Heart left ventricle (tissue), 16 donors: ENCODE measurements around the gene CD7. TPM values are rescaled to one million over a fixed set of nuclear protein-coding genes. Genes with fewer than 3 reads are reported as not detected.

Experiments used
- ATAC-seq, 4 donors: fragments of 200-7000 bp; cut with Tn5 transposase; one replicate each; pipeline ENCODE4 v1.9.1; 2020 to 2022; ENCODE audit warnings: moderate library complexity in 4 of 4, mild to moderate bottlenecking in 3 of 4, moderate number of reproducible peaks in 1 of 4
- DNase-seq, 5 donors: peaks; one replicate each; pipeline ENCODE4 v3.0.0-alpha.2; 2020
- H3K27ac ChIP-seq, 12 donors: fragments of 200-600 bp; sonication (generic) in 4 of 12; one replicate each; pipeline versions ENCODE4 v1.5.0 to v1.8.0; 2016 to 2022; ENCODE audit warnings: mild to moderate bottlenecking in 2 of 12
- H3K27me3 ChIP-seq, 9 donors: fragments of 200-600 bp; sonication (generic) in 2 of 9; one replicate each; pipeline versions ENCODE4 v1.5.1 to v1.8.0; 2016 to 2022; ENCODE audit warnings: mild to moderate bottlenecking in 3 of 9
- H3K36me3 ChIP-seq, 9 donors: fragments of 200-600 bp; sonication (generic) in 2 of 9; one replicate each; pipeline versions ENCODE4 v1.5.0 to v1.8.0; 2018 to 2022; ENCODE audit warnings: mild to moderate bottlenecking in 2 of 9
- H3K4me1 ChIP-seq, 12 donors: fragments of 200-600 bp; sonication (generic) in 4 of 12; one replicate each; pipeline versions ENCODE4 v1.5.0 to v1.8.0; 2016 to 2022; ENCODE audit warnings: mild to moderate bottlenecking in 3 of 12
- H3K4me3 ChIP-seq, 12 donors: fragments of 200-600 bp; sonication (generic) in 4 of 12; one replicate each; pipeline versions ENCODE4 v1.5.0 to v1.8.0; 2017 to 2022; ENCODE audit warnings: mild to moderate bottlenecking in 9 of 12, moderate library complexity in 4 of 12
- H3K9me3 ChIP-seq, 12 donors: fragments of 200-600 bp; sonication (generic) in 4 of 12; one replicate each; pipeline versions ENCODE4 v1.5.0 to v1.8.0; 2016 to 2022; ENCODE audit warnings: mild to moderate bottlenecking in 1 of 12
- CTCF ChIP-seq, 12 donors: fragments of 200-600 bp; sonication (generic) in 4 of 12; IDR thresholded peaks; one replicate each; pipeline versions ENCODE4 v1.5.0 to v1.8.0; 2018 to 2022; ENCODE audit warnings: antibody characterized with exemption in 12 of 12, mild to moderate bottlenecking in 5 of 12
- POLR2A ChIP-seq, 2 donors: fragments of 450-650 bp; IDR thresholded peaks; one replicate each; pipeline ENCODE4 v1.6.1; 2017; ENCODE audit warnings: antibody characterized with exemption in 2 of 2, mild to moderate bottlenecking in 2 of 2, moderate library complexity in 2 of 2
- WGBS, 4 donors: extraction: QIAGEN DNeasy Blood & Tissue Kit in 2 of 4; methylation state at CpG; one replicate each; pipeline versions ENCODE4 v1.1.5 to v1.1.7; 2013 to 2018; 5-methylcytosine and 5-hydroxymethylcytosine counted together
- intact Hi-C, 10 donors: fragments of 100-400 bp; cut with DNase I; formaldehyde crosslinking; loops; one replicate each; pipeline versions ENCODE4 v1.11.1 to v1.14.2; 2022
- polyA plus RNA-seq, 2 donors: library from polyadenylated mRNA; stranded (reverse); fragments of 200-250 nt; gene quantifications; one replicate each; pipeline ENCODE4 v1.2.3, GENCODE V29; 2013
- total RNA-seq, 9 donors: library from RNA; depleted of rRNA in 2 of 9; stranded (reverse); fragments of >200 nt in 2 of 9; fragmentation: NEBNext Ultra II Directional in 3 of 9; extraction: Animal tissue kit (Norgen Biotek cat#: 25700) in 3 of 9; gene quantifications; one replicate each; pipeline versions ENCODE4 v1.1.0 to v1.2.4, GENCODE V29; 2016 to 2023
- donor health status: ischemic (EF 13 %, LVEDD 7.1; RV severe dilation, severe dysfunction).
- donor health status: healthy with polysubstance abuse.
- donor health status: DM: no; HTN: yes; CAD: no.
- donor health status: DM: no; HTN: no; CAD: no.
- donor health status: ischemic (EF 25% LVEDD 6.9; RV normal size, moderate dysfunction).
- donor health status: ischemic (EF 25% LVEDD 5.7; RV mildly dilated, moderate dysfunction).
- donor health status: healthy.
- donor health status: DM: yes; HTN: yes; CAD: no.
- donor health status: ischemic (EF 35%, LVEDD 5.7; RV mildly dilated, moderate dysfunction).
- donor health status: nonischemic (EF 11% LVEDD 7.7; RV severe dilation, severe dysfunction).
- donor health status: DM: yes; HTN: yes; CAD: no.
- donor health status: PGD.
- donor health status: ischemic (EF 29% LVEDD 5.4; RV normal size, mild dysfunction).
- donor health status: nonischemic (EF 23%, LVEDD 6.1; RV moderate dilation, normal function).

CD7 gene
- total and polyA plus RNA-seq, 11 donors = 0.21 to 8.6 (median 0.42) TPM; not detected in 2

- H3K4me1 ChIP-seq = peaks cover 7 to 55% (median 34%) of the 10 kb centered on the region in 12 donors
- intact Hi-C loops = loop anchor here in 5 of 10 donors (1.0 to 10.0 kb wide), 5 partner anchors 19 to 60 kb away; partner anchors contain the start of gene CSNK1D (in 1 of the 5)
- H3K9me3 ChIP-seq = no peaks in the 10 kb centered on the region
- no peaks in the 10 kb centered on the region for H3K36me3 ChIP-seq
- DNase-seq = peak; percentile 97 to 99 (median 97)
- H3K27me3 ChIP-seq = no peaks in the 10 kb centered on the region
- TF ChIP-seq CTCF (IDR thresholded peaks at IDR 0.05) (no peak), POLR2A (IDR thresholded peaks at IDR 0.05) (peak; percentile 90 to 97)
- peak overlapping the region; percentile 68 to 98 (median 76) for H3K4me3 ChIP-seq
- ATAC-seq = peak; percentile 94 to 97 (median 95)
- H3K27ac ChIP-seq = peak overlapping the region; percentile 91 to 99 (median 95)
- 4 to 6% (median 4%) methylated on average over 53 to 86 of the region's 86 CpGs for WGBS, 4 donors
Observed at GRCh38 chr17:82292251-82293154, 24.9 kb downstream of the CD7 start.

GRCh38 chr17:82291582-82292250, 25.7 kb downstream of the CD7 start:
- Histone ChIP-seq H3K4me1 (peaks cover 5 to 55% (median 33%) of the 10 kb centered on the region in 12 donors), H3K4me3 (peak overlapping the region; percentile 68 to 98 (median 76)), H3K9me3 (no peaks in the 10 kb centered on the region), H3K27me3 (no peaks in the 10 kb centered on the region), H3K36me3 (no peaks in the 10 kb centered on the region), H3K27ac (peak overlapping the region in 11 of 12 donors; percentile 91 to 99 (median 95))
- DNase-seq = no peak
- intact Hi-C loops = loop anchor here in 5 of 10 donors (1.0 to 10.0 kb wide), 5 partner anchors 18 to 59 kb away; partner anchors contain the start of gene CSNK1D (in 1 of the 5)
- no peak for TF ChIP-seq POLR2A (IDR thresholded peaks at IDR 0.05)
- TF ChIP-seq CTCF (IDR thresholded peaks at IDR 0.05) = no peak
- no peak for ATAC-seq
- WGBS, 4 donors = 85 to 91% (median 89%) methylated on average over 19 of the region's 19 CpGs

DNA sequence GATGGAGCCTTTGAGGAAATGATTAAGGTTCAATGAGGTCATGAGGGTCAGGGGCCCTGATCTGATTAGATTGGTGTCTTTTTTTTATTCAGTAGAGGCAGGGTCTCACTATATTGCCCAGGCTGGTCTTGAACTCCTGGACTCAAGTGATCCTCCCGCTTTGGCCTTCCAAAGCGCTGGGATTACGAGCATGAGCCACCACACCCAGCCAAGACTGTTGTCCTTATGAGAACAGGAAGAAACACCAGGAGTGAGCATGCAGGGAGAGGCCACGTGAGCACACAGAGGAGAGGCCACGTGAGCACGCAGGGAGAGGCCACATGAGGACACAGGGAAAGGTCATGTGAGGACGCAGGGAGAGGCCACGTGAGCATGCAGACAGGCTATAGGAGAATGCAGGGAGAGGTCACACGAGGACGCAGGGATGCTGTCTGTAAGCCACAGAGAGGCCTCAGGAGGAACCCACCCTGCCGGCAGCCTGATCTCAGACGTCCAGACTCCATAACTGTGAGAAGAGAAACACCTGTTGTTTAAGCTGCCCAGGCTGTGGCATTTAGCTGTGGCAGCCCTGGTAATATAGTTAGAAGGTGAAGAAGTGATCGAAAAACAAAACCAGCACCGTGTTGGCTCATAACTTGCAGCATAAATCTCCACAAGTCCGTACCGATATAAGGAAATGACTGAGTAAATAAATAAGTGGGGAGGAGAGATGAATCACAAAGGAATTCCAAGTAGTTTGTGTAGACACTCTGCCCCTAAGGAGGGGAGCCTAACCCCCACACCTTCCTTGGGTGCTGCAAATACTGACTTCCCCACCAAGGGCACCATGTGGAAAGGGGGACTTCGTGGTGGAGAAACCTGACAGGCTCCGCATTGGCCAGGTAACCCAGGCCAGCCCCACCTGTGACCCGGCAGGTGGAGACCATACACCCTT, 29.3 kb downstream of the CD7 start:
- Histone ChIP-seq H3K27me3 (no peaks in the 10 kb centered on the region), H3K4me1 (peaks cover 5 to 41% (median 28%) of the 10 kb centered on the region in 12 donors), H3K27ac (peak overlapping the region; percentile 19 to 87 (median 78)), H3K4me3 (no peak overlapping the region), H3K36me3 (no peaks in the 10 kb centered on the region), H3K9me3 (no peaks in the 10 kb centered on the region)
- WGBS, 4 donors = 30 to 46% (median 39%) methylated on average over 18 to 19 of the region's 19 CpGs
- ATAC-seq = peak; percentile 51 to 75 (median 58)
- no peak for TF ChIP-seq POLR2A (IDR thresholded peaks at IDR 0.05)
- peak; percentile 87 to 91 (median 88) for DNase-seq
- intact Hi-C loops = no loop called here
